Thymus (tissue), 14 donors: ENCODE data around the gene RUNX2. TPM values are rescaled to one million over a fixed set of nuclear protein-coding genes. Genes with fewer than 3 reads are reported as not detected.
A peak's percentile ranks its signal among the peaks of the same experiment; 100 is the strongest.
"Not testable (repeated sequence)": the region's sequence is repeated elsewhere in the genome, so short reads cannot be mapped to it uniquely, and the experiment has no call there.

Experiments used
- DNase-seq, 9 donors: peaks; one replicate each; pipeline ENCODE4 v3.0.0-alpha.2; 2013; ENCODE audit warnings: low spot score in 9 of 9, low read depth in 6 of 9, missing footprints in 1 of 9
- H3K27ac ChIP-seq, 2 donors: one replicate each; pipeline ENCODE4 v1.5.1; 2013; ENCODE audit warnings: control low read depth in 1 of 2, low read depth in 1 of 2, low read length in 1 of 2, mild to moderate bottlenecking in 1 of 2, moderate library complexity in 1 of 2
- H3K27me3 ChIP-seq, 2 donors: one replicate each; pipeline ENCODE4 v1.5.1; 2013; ENCODE audit warnings: low read length in 1 of 2; ENCODE audit not compliant: control insufficient read depth in 2 of 2, insufficient read depth in 1 of 2
- H3K36me3 ChIP-seq, 2 donors: one replicate each; pipeline ENCODE4 v1.5.1; 2013; ENCODE audit warnings: low read length in 1 of 2, mild to moderate bottlenecking in 1 of 2, moderate library complexity in 1 of 2; ENCODE audit not compliant: control insufficient read depth in 2 of 2, insufficient read depth in 2 of 2
- H3K4me1 ChIP-seq, 2 donors: one replicate each; pipeline ENCODE4 v1.5.1; 2013; ENCODE audit warnings: low read length in 2 of 2; ENCODE audit not compliant: control insufficient read depth in 2 of 2, insufficient read depth in 2 of 2
- H3K4me3 ChIP-seq, 2 donors: one replicate each; pipeline ENCODE4 v1.5.1; 2013; ENCODE audit warnings: low read length in 2 of 2, control low read depth in 1 of 2, mild to moderate bottlenecking in 1 of 2
- H3K9me3 ChIP-seq, 2 donors: one replicate each; pipeline ENCODE4 v1.5.1; 2013; ENCODE audit warnings: low read length in 1 of 2, mild to moderate bottlenecking in 1 of 2; ENCODE audit not compliant: control insufficient read depth in 2 of 2, insufficient read depth in 1 of 2
- WGBS: extraction: QIAGEN DNeasy Blood & Tissue Kit; methylation state at CpG from one replicate; pipeline ENCODE4 v1.1.7; 2013; 5-methylcytosine and 5-hydroxymethylcytosine counted together
- long read RNA-seq, 10 donors: transcript quantifications; one replicate each; lab custom pipeline, GENCODE V29; 2026
- polyA plus RNA-seq: library from polyadenylated mRNA; stranded (reverse); fragments of 200-250 nt; gene quantifications from one replicate; pipeline ENCODE4 v1.2.3, GENCODE V29; 2013
- total RNA-seq: library from RNA; stranded (reverse); fragments of 120-200 nt; gene quantifications from one replicate; pipeline ENCODE4 v1.2.4, GENCODE V29; 2013
- donor health status: healthy.

RUNX2 gene
- total RNA-seq, result 3.7 TPM
- 7.1 TPM for polyA plus RNA-seq
- long read RNA-seq, donor 1, result 0 reads
- long read RNA-seq, donor 2, result 0 reads
- long read RNA-seq, donor 3, result 0 reads
- long read RNA-seq, donor 4, full-length matches to known transcripts, result 1 of 1 reads
- long read RNA-seq, donor 4, partial matches to known transcripts, result 0 of 1 reads
- long read RNA-seq, donor 4, other reads (novel, unspliced or antisense), result 0 of 1 reads
- long read RNA-seq, donor 5, partial matches to known transcripts, result 0 of 1 reads
- long read RNA-seq, donor 5, other reads (novel, unspliced or antisense), result 0 of 1 reads
- long read RNA-seq, donor 6, result 0 reads
- long read RNA-seq, donor 7, full-length matches to known transcripts, result 1 of 1 reads
- long read RNA-seq, donor 7, partial matches to known transcripts, result 0 of 1 reads
- long read RNA-seq, donor 7, other reads (novel, unspliced or antisense), result 0 of 1 reads
- long read RNA-seq, donor 8, full-length matches to known transcripts, result 1 of 1 reads
- long read RNA-seq, donor 8, partial matches to known transcripts, result 0 of 1 reads
- long read RNA-seq, donor 8, other reads (novel, unspliced or antisense), result 0 of 1 reads
- long read RNA-seq, donor 9, result 0 reads
- long read RNA-seq, donor 10, result 0 reads

DNA sequence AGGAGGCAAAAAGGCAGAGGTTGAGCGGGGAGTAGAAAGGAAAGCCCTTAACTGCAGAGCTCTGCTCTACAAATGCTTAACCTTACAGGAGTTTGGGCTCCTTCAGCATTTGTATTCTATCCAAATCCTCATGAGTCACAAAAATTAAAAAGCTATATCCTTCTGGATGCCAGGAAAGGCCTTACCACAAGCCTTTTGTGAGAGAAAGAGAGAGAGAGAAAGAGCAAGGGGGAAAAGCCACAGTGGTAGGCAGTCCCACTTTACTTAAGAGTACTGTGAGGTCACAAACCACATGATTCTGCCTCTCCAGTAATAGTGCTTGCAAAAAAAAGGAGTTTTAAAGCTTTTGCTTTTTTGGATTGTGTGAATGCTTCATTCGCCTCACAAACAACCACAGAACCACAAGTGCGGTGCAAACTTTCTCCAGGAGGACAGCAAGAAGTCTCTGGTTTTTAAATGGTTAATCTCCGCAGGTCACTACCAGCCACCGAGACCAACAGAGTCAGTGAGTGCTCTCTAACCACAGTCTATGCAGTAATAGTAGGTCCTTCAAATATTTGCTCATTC lies at the start of gene RUNX2:
RUNX2 (plus strand) TSS at position 375 of the 567 bp plus-strand sequence. CDS start 397 bp downstream, outside the sequence.
- Histone ChIP-seq H3K27ac (peak within 1 kb of the TSS in 1 of 2 donors; percentile 47), H3K36me3 (no peaks in the 10 kb centered on the region), H3K4me3 (peak within 1 kb of the TSS in 1 of 2 donors; percentile 32), H3K9me3 (no peaks in the 10 kb centered on the region), H3K27me3 (no peaks in the 10 kb centered on the region), H3K4me1 (peaks cover 2 to 5% of the 10 kb centered on the region in 2 donors)
- DNase-seq, result peak in 2 of 9 donors; percentile 8 to 55
- 36% methylated on average over 5 of the region's 5 CpGs for WGBS

DNA sequence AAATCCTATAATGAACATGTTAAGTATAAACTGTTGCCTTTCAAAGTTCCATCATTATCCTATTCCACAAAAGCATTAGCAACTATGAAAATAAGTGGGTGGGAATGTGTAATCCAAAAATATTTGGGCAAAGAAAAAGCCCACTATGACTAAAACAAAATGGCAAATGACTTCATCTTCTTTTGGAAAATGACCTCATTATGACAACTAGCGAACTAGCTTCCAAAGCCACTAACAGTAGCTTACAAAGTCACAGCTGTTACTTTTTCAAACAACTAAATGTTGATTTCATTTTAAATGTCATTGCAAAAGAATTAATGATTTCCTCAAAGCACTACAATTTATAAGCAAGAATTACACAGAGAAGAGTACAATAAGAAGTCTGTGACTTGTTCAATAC lies 49.8 kb upstream of the RUNX2 start:
- Histone ChIP-seq H3K4me1 (no peaks in the 10 kb centered on the region), H3K36me3 (no peaks in the 10 kb centered on the region), H3K4me3 (no peak overlapping the region), H3K9me3 (peaks cover 0 to 9% of the 10 kb centered on the region in 2 donors), H3K27ac (no peak overlapping the region), H3K27me3 (no peaks in the 10 kb centered on the region)
- DNase-seq, result no peak
- 99% methylated on average over 1 of the region's 1 CpG for WGBS

DNA sequence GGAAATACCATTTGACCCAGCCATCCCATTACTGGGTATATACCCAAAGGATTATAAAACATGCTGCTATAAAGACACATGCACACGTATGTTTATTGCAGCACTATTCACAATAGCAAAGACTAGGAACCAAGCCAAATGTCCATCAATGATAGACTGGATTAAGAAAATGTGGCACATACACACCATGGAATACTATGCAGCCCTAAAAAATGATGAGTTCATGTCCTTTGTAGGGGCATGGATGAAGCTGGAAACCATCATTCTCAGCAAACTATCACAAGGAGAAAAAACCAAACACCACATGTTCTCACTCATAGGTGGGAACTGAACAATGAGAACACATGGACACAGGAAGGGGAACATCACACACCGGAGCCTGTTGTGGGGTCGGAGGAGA lies 41.4 kb upstream of the RUNX2 start:
- not testable (repeated sequence) for H3K4me3 ChIP-seq, H3K4me1 ChIP-seq, DNase-seq, H3K36me3 ChIP-seq, H3K27ac ChIP-seq, H3K27me3 ChIP-seq, H3K9me3 ChIP-seq
- WGBS, result over 99% methylated on average over 3 of the region's 3 CpGs

DNA sequence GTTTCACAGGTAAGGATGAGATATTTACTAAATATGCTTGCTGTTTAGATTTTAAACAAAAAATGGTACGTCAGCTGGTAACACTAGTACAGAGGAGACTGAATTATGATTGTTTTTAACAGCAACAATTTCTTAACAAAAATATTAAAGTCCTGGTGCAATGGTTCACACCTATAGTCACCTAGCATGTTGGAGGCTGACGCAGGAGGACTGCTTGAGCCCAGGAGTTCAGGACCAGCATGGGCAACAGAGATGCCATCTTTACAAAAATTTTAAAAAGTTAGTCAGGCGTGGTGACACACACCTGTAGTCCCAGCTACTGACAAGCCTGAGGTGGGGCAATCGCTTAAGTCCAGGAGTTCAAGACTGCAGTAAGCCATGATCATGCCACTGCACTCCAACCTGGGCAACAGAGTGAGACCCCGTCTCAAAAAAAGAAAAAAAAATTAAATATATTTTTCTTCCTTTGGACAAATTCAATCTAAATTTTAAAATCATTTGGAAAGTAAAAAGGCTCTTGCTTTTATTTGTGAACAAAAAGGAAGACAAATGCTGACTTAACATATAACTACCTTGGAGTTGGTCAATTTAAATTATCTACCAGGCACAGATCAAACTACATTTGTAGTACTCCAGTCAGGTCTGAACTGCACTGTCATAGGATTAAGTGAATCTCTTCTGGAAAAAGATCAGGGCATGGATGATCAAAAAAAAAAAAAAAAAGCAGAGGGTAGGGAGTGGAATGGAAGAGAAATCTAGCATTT lies 38.2 kb upstream of the RUNX2 start:
- 99% methylated on average over 5 of the region's 5 CpGs for WGBS
- Histone ChIP-seq H3K9me3 (no peaks in the 10 kb centered on the region), H3K4me1 (no peaks in the 10 kb centered on the region), H3K4me3 (no peak overlapping the region), H3K27ac (no peak overlapping the region), H3K36me3 (no peaks in the 10 kb centered on the region), H3K27me3 (no peaks in the 10 kb centered on the region)
- DNase-seq, result no peak

DNA sequence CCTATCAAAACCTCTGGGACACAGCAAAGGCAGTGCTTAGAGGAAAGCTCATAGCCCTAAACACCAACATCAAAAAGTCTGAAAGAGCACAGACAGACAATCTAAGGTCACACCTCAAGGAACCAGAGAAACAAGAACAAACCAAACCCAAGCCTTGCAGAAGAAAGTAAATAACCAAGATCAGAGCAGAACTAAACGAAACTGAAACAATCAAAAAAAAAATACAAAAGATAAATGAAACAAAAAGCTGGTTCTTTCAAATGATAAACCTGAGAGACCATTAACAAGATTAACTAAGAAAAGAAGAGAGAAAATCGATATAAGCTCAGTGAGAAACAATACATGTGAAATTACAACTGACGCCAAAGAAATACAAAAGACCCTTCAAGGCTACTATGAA lies 34.8 kb upstream of the RUNX2 start:
- H3K27ac ChIP-seq, result no peak overlapping the region
- peak in 1 of 9 donors; percentile 20 for DNase-seq
- no peaks in the 10 kb centered on the region for H3K27me3 ChIP-seq
- H3K4me1 ChIP-seq, result no peaks in the 10 kb centered on the region
- WGBS, result 76% methylated on average over 3 of the region's 3 CpGs
- H3K9me3 ChIP-seq, result no peaks in the 10 kb centered on the region
- H3K36me3 ChIP-seq, result no peaks in the 10 kb centered on the region
- no peak overlapping the region for H3K4me3 ChIP-seq

DNA sequence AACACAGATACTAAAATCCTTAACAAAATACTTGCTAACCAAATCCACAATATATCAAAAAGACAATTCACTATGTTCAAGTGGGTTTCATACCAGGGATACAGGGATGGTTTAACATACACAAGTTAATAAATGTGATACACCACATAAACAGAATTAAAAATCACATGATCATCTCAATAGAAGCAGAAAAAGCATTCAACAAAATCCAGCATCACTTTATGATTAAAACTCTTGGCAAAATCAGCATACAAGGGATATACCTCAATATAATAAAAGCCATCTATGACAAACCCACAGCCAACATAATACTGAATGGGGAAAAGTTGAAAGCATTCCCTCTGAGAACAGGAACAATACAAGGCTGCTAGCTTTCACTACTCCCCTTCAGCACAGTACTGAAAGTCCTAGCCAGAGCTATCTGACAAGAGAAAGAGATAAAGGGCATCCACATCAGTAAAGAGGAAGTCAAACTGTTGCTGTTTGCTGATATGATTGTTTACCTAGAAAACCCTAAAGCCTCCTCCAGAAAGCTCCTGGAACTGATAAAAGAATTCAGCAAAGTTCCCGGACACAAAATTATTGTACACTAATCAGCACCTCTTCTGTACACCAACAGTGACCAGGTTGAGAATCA lies 33.9 kb upstream of the RUNX2 start:
- H3K27ac ChIP-seq, H3K36me3 ChIP-seq, H3K27me3 ChIP-seq, H3K9me3 ChIP-seq, H3K4me1 ChIP-seq, H3K4me3 ChIP-seq: not testable (repeated sequence)
- peak in 1 of 9 donors; percentile 34 for DNase-seq
- WGBS, result 53% methylated on average over 1 of the region's 1 CpG

DNA sequence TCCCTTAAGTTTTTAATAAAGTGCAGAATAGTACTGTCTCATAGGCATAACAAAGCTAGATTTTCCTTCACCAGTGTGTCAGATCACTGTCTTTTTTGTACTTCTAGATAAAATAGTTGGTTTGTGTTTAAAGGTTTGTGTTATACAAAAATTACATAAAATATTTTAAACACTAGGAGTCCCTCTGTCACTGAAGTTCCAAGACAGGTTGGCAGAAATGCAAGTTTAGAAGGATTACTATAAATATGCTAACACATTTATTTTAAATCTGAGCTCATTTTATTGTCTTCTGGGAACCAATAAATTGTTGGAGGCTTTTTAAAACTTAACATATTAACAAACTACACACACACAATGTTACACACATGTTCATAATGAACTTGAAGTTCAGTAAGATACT lies 30.8 kb upstream of the RUNX2 start:
- no peaks in the 10 kb centered on the region for H3K27me3 ChIP-seq
- no peak overlapping the region for H3K27ac ChIP-seq
- no peak overlapping the region for H3K4me3 ChIP-seq
- no peaks in the 10 kb centered on the region for H3K9me3 ChIP-seq
- no peak for DNase-seq
- no peaks in the 10 kb centered on the region for H3K36me3 ChIP-seq
- no peaks in the 10 kb centered on the region for H3K4me1 ChIP-seq

DNA sequence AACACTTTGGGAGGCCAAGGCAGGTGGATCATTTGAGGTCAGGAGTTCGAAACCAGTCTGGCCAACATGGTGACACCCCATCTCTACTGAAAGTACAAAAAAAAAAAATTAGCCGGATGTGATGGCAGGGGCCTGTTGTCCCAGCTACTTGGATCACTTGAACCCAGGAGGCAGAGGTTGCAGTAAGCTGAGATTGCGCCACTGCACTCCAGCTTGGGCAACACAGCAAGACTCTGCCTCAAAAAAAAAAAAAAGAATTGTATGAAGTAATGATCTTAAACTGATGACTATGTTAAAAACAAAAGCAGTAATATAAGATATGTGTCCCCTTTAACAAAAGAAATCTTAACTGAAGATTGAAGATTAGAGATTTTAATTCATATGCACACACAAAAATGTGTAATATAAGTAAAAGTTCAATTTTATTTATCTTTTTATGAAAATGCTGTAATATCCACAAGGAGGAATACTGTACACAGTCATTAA lies 29.0 kb upstream of the RUNX2 start:
- no peak for DNase-seq
- no peaks in the 10 kb centered on the region for H3K9me3 ChIP-seq
- WGBS, result 98% methylated on average over 3 of the region's 3 CpGs
- no peaks in the 10 kb centered on the region for H3K4me1 ChIP-seq
- H3K4me3 ChIP-seq, result no peak overlapping the region
- H3K36me3 ChIP-seq, result no peaks in the 10 kb centered on the region
- no peaks in the 10 kb centered on the region for H3K27me3 ChIP-seq
- H3K27ac ChIP-seq, result no peak overlapping the region
